A673 (cell line): ENCODE results near the gene GABRB1. TPM values are rescaled to one million over a fixed set of nuclear protein-coding genes. Genes with fewer than 3 reads are reported as not detected.

Experiments used
- BruUV-seq: library from RNA; stranded (reverse); fragments of 400-500 nt; replicated peaks from 2 replicates; lab custom pipeline; 2021; lab: Mats Ljungman, UMichigan
- CTCF ChIA-PET: fragments of 300-600 bp; sonication (Branson Sonifier 250); formaldehyde crosslinking; loops from one replicate; lab custom pipeline; 2022; ENCODE audit warnings: antibody characterized with exemption; lab: Charles Lee
- POLR2A ChIA-PET: fragments of 300-600 bp; sonication (Branson Sonifier 250); formaldehyde crosslinking; loops from one replicate; lab custom pipeline; 2022; ENCODE audit warnings: antibody characterized with exemption; ENCODE audit not compliant: low non-redundant PET; lab: Charles Lee
- DNase-seq: peaks from one replicate; pipeline ENCODE4 v3.0.0-alpha.2; 2015; ENCODE audit warnings: low spot score
- H3K27ac ChIP-seq: fragments of 200-600 bp; sonication (generic); 2 replicates; pipeline ENCODE4 v1.5.1; 2016; ENCODE audit warnings: mixed run types, low read depth, mild to moderate bottlenecking, mixed read lengths, antibody characterized with exemption, low read length; ENCODE audit not compliant: poor library complexity, severe bottlenecking
- H3K27me3 ChIP-seq: fragments of 200-600 bp; sonication (generic); replicated peaks from 2 replicates; pipeline ENCODE4 v1.6.1; 2017; ENCODE audit warnings: mixed run types, low read depth, mild to moderate bottlenecking, mixed read lengths, antibody characterized with exemption, low read length; ENCODE audit not compliant: insufficient read depth, poor library complexity
- H3K36me3 ChIP-seq: fragments of 200-600 bp; sonication (generic); 2 replicates; pipeline ENCODE4 v1.6.1; 2016; ENCODE audit warnings: mixed run types, mild to moderate bottlenecking, mixed read lengths, antibody characterized with exemption, low read length; ENCODE audit not compliant: insufficient read depth, poor library complexity, severe bottlenecking
- H3K4me1 ChIP-seq: fragments of 200-600 bp; sonication (generic); 2 replicates; pipeline ENCODE4 v1.6.1; 2017; ENCODE audit warnings: mixed run types, mild to moderate bottlenecking, mixed read lengths, antibody characterized with exemption, low read length; ENCODE audit not compliant: insufficient read depth, poor library complexity, severe bottlenecking
- H3K4me3 ChIP-seq: fragments of 200-600 bp; sonication (generic); 2 replicates; pipeline ENCODE4 v1.5.1; 2016; ENCODE audit warnings: low read depth, mixed run types, mild to moderate bottlenecking, mixed read lengths, low read length; ENCODE audit not compliant: poor library complexity, severe bottlenecking
- H3K9me3 ChIP-seq: fragments of 200-600 bp; sonication (generic); 2 replicates; pipeline ENCODE4 v1.6.1; 2016; ENCODE audit warnings: mixed run types, low read depth, mild to moderate bottlenecking, mixed read lengths, antibody characterized with exemption, low read length; ENCODE audit not compliant: poor library complexity, severe bottlenecking
- CTCF ChIP-seq: fragments of 300-800, 200-600 bp; sonication (generic); conservative IDR thresholded peaks from 2 replicates; pipeline ENCODE4 v1.5.1; 2017; ENCODE audit warnings: low read depth, mild to moderate bottlenecking, antibody characterized with exemption, low read length, moderate library complexity, mixed read lengths
- EZH2 ChIP-seq: fragments of 200-600 bp; sonication (generic); IDR thresholded peaks from 2 replicates; pipeline ENCODE4 v1.6.1; 2017; ENCODE audit warnings: borderline replicate concordance, low read depth, mild to moderate bottlenecking, mixed read lengths, antibody characterized with exemption, low read length; ENCODE audit not compliant: poor library complexity, severe bottlenecking
- intact Hi-C: fragments of 100-400 bp; cut with micrococcal nuclease; formaldehyde crosslinking; loops from one replicate; pipeline ENCODE4 v1.10.0; 2022; ENCODE audit not compliant: unreplicated experiment
- total RNA-seq: library from RNA; stranded (reverse); gene quantifications from 2 replicates; pipeline ENCODE4 v1.2.3, GENCODE V29; 2021

The GABRB1 gene
- total RNA-seq, 1 experiment from 2014 or later, result 1.0 TPM

GRCh38 chr4:47075262-47075661 lies 43.9 kb downstream of the GABRB1 start:
- H3K4me3 ChIP-seq, result no peak overlapping the region
- peak overlapping the region; percentile 4 for H3K27ac ChIP-seq
- H3K36me3 ChIP-seq, result no peaks in the 10 kb centered on the region
- H3K9me3 ChIP-seq, result no peaks in the 10 kb centered on the region
- TF ChIP-seq CTCF, result no peak
- TF ChIP-seq EZH2, result no peak
- ChIA-PET POLR2A (no interaction called here), CTCF (no interaction called here)
- H3K27me3 ChIP-seq, result no peaks in the 10 kb centered on the region
- DNase-seq, result peak; percentile 4
- H3K4me1 ChIP-seq, result peaks cover 57% of the 10 kb centered on the region
- intact Hi-C loops, result no loop called here
- BruUV-seq, result no TSS peak

DNA sequence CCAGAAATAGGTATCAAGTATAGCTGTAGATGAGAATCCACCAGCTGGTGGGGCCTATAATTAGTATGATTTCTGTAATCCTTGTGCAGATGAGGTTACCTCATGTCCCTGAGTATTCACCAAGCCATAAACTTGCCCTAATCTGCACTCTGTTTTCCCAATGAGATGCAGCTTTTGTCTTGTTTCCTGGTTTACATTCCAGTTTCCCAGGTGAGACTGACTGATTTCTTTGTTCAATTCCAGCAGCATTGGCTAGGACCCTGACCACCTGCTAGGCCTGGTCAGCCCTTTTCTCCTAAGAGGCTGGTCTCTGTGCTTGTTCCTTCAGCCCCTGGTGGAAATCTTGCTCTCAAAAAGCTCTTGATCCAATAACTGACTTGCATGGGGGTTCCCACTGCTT lies 44.6 kb downstream of the GABRB1 start:
- Histone ChIP-seq H3K4me3 (no peak overlapping the region), H3K27ac (no peak overlapping the region), H3K9me3 (no peaks in the 10 kb centered on the region), H3K36me3 (no peaks in the 10 kb centered on the region), H3K27me3 (no peaks in the 10 kb centered on the region), H3K4me1 (peaks cover 57% of the 10 kb centered on the region)
- TF ChIP-seq CTCF, result no peak
- no peak for DNase-seq
- ChIA-PET CTCF (no interaction called here), POLR2A (no interaction called here)
- BruUV-seq, result no TSS peak
- intact Hi-C loops, result no loop called here

DNA sequence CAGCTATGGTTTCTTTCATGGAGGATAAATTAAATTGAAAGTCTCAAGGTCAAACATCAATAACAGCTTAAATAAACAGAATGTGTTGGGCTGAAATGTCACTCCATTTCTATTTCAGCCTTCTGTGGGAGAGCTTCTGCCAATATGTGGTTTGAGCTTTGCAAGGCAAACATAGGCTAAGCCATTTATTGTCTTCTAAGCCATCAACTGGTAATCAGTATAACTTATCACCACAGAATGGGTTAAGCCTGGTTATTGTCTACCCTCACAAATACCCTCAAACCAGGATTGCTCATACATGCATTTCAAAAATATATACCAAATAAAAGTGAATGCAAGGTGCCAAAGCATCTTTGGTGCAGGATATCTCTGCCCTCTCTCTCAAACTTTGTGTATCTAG lies 52.7 kb downstream of the GABRB1 start:
- TF ChIP-seq CTCF, result no peak
- TF ChIP-seq EZH2, result no peak
- no peaks in the 10 kb centered on the region for H3K27me3 ChIP-seq
- intact Hi-C loops, result no loop called here
- ChIA-PET CTCF (interaction anchor here (0.6 kb wide), 1 partner anchor 108 kb away, joined by 4 read pairs; no protein-coding TSS in a partner anchor), POLR2A (no interaction called here)
- no peak for DNase-seq
- no peaks in the 10 kb centered on the region for H3K4me1 ChIP-seq
- no peaks in the 10 kb centered on the region for H3K9me3 ChIP-seq
- no TSS peak for BruUV-seq
- no peak overlapping the region for H3K27ac ChIP-seq
- H3K4me3 ChIP-seq, result no peak overlapping the region
- no peaks in the 10 kb centered on the region for H3K36me3 ChIP-seq
